Lung (tissue), 12 donors: Measurements from ENCODE around the gene SAE1. TPM values are rescaled to one million over a fixed set of nuclear protein-coding genes. Genes with fewer than 3 reads are reported as not detected.

ENCODE experiments used
- ATAC-seq: fragments of 200-7000 bp; cut with Tn5 transposase; one replicate; pipeline ENCODE4 v1.9.1; 2020; ENCODE audit warnings: moderate number of reproducible peaks; ENCODE audit not compliant: insufficient read depth, low FRiP score
- DNase-seq, 3 donors: peaks; one replicate each; pipeline ENCODE4 v3.0.0-alpha.2; 2013 to 2017
- H3K27ac ChIP-seq, 2 donors: one replicate each; pipeline ENCODE4 v1.5.1; 2013; ENCODE audit warnings: mild to moderate bottlenecking in 2 of 2, moderate library complexity in 2 of 2, control low read depth in 1 of 2, inconsistent platforms in 1 of 2, low read depth in 1 of 2, low read length in 1 of 2
- H3K27me3 ChIP-seq, 3 donors: one replicate each; pipeline ENCODE4 v1.5.1; 2013; ENCODE audit warnings: low read length in 2 of 3; ENCODE audit not compliant: control insufficient read depth in 3 of 3, insufficient read depth in 3 of 3
- H3K36me3 ChIP-seq, 4 donors: one replicate each; pipeline ENCODE4 v1.5.1; 2013; ENCODE audit warnings: low read length in 4 of 4, mild to moderate bottlenecking in 1 of 4, moderate library complexity in 1 of 4; ENCODE audit not compliant: control insufficient read depth in 4 of 4, insufficient read depth in 4 of 4
- H3K4me1 ChIP-seq, 5 donors: one replicate each; pipeline ENCODE4 v1.5.1; 2013; ENCODE audit warnings: low read length in 5 of 5, mild to moderate bottlenecking in 2 of 5, moderate library complexity in 1 of 5; ENCODE audit not compliant: control insufficient read depth in 5 of 5, insufficient read depth in 5 of 5
- H3K4me3 ChIP-seq: one replicate; pipeline ENCODE4 v1.5.1; 2013; ENCODE audit warnings: mild to moderate bottlenecking, control low read depth, moderate library complexity
- H3K9ac ChIP-seq, 2 donors: one replicate each; pipeline ENCODE4 v1.5.1; 2013; ENCODE audit warnings: low read length in 2 of 2, control low read depth in 1 of 2; ENCODE audit not compliant: insufficient read depth in 1 of 2
- H3K9me3 ChIP-seq, 4 donors: one replicate each; pipeline ENCODE4 v1.5.1; 2013; ENCODE audit warnings: low read length in 3 of 4, mild to moderate bottlenecking in 1 of 4, moderate library complexity in 1 of 4; ENCODE audit not compliant: control insufficient read depth in 4 of 4, insufficient read depth in 3 of 4
- WGBS, 2 donors: extraction: QIAGEN DNeasy Blood & Tissue Kit; methylation state at CpG; one replicate each; pipeline ENCODE4 v1.1.7; 2013; 5-methylcytosine and 5-hydroxymethylcytosine counted together
- polyA plus RNA-seq, 2 donors: library from polyadenylated mRNA; stranded (reverse); fragments of 200-250 nt; gene quantifications; one replicate each; pipeline ENCODE4 v1.2.1, GENCODE V29; 2013
- total RNA-seq, 2 donors: library from RNA; depleted of rRNA in 1 of 2; stranded (reverse); fragments of >200 nt in 1 of 2; gene quantifications; one replicate each; pipeline ENCODE4 v1.2.1, GENCODE V29; 2014 to 2021
- TF ChIP-seq, protein P1 (sequence below): IDR thresholded peaks from 2 replicates; pipeline ENCODE4 v1.5.1; 2012; ENCODE audit warnings: mild to moderate bottlenecking; ENCODE audit errors: control extremely low read depth, extremely low read depth
- donor health status: control.
- donor health status: control.
- donor health status: Bipolar disorder and iron deficiency.
- donor health status: healthy.
- donor health status: DM: yes; HTN: yes; CAD: no.

SAE1 gene
- total and polyA plus RNA-seq, 4 donors, result 28.6 to 58.1 (median 55.9) TPM

- TF ChIP-seq, protein P1, sequence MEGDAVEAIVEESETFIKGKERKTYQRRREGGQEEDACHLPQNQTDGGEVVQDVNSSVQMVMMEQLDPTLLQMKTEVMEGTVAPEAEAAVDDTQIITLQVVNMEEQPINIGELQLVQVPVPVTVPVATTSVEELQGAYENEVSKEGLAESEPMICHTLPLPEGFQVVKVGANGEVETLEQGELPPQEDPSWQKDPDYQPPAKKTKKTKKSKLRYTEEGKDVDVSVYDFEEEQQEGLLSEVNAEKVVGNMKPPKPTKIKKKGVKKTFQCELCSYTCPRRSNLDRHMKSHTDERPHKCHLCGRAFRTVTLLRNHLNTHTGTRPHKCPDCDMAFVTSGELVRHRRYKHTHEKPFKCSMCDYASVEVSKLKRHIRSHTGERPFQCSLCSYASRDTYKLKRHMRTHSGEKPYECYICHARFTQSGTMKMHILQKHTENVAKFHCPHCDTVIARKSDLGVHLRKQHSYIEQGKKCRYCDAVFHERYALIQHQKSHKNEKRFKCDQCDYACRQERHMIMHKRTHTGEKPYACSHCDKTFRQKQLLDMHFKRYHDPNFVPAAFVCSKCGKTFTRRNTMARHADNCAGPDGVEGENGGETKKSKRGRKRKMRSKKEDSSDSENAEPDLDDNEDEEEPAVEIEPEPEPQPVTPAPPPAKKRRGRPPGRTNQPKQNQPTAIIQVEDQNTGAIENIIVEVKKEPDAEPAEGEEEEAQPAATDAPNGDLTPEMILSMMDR, result no peak
- Histone ChIP-seq H3K9ac (no peak overlapping the region), H3K9me3 (no peaks in the 10 kb centered on the region), H3K4me3 (no peak overlapping the region), H3K36me3 (peaks cover 0 to 1% (median under 1%) of the 10 kb centered on the region in 4 donors), H3K27ac (no peak overlapping the region), H3K4me1 (peaks cover 0 to 3% (median 0%) of the 10 kb centered on the region in 5 donors), H3K27me3 (no peaks in the 10 kb centered on the region)
- WGBS, 2 donors, result 95 to 99% methylated on average over 5 of the region's 5 CpGs
- no peak for DNase-seq
- no peak for ATAC-seq
Observed at GRCh38 chr19:47215581-47215980, 84.9 kb downstream of the SAE1 start.

GRCh38 chr19:47221080-47221841, 90.6 kb downstream of the SAE1 start:
- no peaks in the 10 kb centered on the region for H3K27me3 ChIP-seq
- no peaks in the 10 kb centered on the region for H3K9me3 ChIP-seq
- peaks cover 0 to 19% (median 2%) of the 10 kb centered on the region in 4 donors for H3K36me3 ChIP-seq
- TF ChIP-seq, protein P1, result no peak
- H3K4me1 ChIP-seq, result peaks cover 0 to 3% (median 0%) of the 10 kb centered on the region in 5 donors
- H3K27ac ChIP-seq, result no peak overlapping the region
- H3K9ac ChIP-seq, result no peak overlapping the region
- ATAC-seq, result no peak
- 90 to 94% methylated on average over 31 to 33 of the region's 33 CpGs for WGBS, 2 donors
- H3K4me3 ChIP-seq, result no peak overlapping the region
- no peak for DNase-seq

DNA sequence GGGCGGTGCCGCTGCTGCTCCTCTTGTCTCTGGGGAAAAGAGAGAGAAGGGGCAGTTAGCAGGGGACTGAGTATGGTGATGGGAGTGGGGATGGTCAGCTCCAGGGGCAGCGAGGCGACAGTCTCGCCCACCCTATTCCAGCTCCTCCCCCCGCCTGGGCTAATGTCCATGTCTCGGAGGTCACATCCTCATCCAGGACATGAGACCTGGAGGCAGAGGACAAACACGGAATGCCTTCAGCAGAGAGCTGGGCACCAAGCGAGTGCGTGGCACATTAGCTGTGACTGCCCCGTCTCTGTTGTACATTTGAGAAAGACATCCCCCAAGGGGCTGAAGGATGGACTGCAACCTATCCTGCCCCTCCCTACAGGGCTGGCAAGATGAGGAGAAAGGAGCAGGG, 91.3 kb downstream of the SAE1 start:
- no peak overlapping the region for H3K27ac ChIP-seq
- no peaks in the 10 kb centered on the region for H3K27me3 ChIP-seq
- no peaks in the 10 kb centered on the region for H3K9me3 ChIP-seq
- peaks cover 0 to 19% (median 2%) of the 10 kb centered on the region in 4 donors for H3K36me3 ChIP-seq
- no peak overlapping the region for H3K4me3 ChIP-seq
- no peak overlapping the region for H3K9ac ChIP-seq
- DNase-seq (no peak), ATAC-seq (no peak)
- WGBS, 2 donors, result 94 to 97% methylated on average over 11 of the region's 11 CpGs
- TF ChIP-seq, protein P1, result no peak
- peaks cover 0 to 8% (median 4%) of the 10 kb centered on the region in 5 donors for H3K4me1 ChIP-seq
